Panc1 (cell line): ENCODE data around the gene FCN1.

ENCODE experiments used
- CTCF ChIP-seq: fragments of 450-650 bp; IDR thresholded peaks from 2 replicates; pipeline ENCODE4 v1.5.1; 2017; ENCODE audit warnings: mild to moderate bottlenecking
- POLR2AphosphoS5 ChIP-seq: IDR thresholded peaks from 2 replicates; pipeline ENCODE4 v1.6.1; 2012; ENCODE audit warnings: mild to moderate bottlenecking, low read depth, low read length, moderate library complexity
- SIN3A ChIP-seq: IDR thresholded peaks from 2 replicates; pipeline ENCODE4 v1.6.1; 2012; ENCODE audit warnings: low read depth, mild to moderate bottlenecking, low read length, moderate library complexity, borderline replicate concordance; ENCODE audit not compliant: insufficient read depth

- TF ChIP-seq CTCF (no peak), POLR2AphosphoS5 (no peak), SIN3A (no peak)
These were observed 37.4 kb upstream of the FCN1 start for GRCh38 chr9:134955156-134955555.
